ENCODE data around the gene FAM20C.

FAM20C gene

GRCh38 chr7:160958-161725 lies 31.2 kb upstream of the FAM20C start:
- Histone ChIP-seq H3K27me3 (ENCODE audit: control insufficient read depth in 1 of 2, insufficient read depth in 1 of 2, low read length in 2 of 2) (peaks cover 46 to 70% of the 10 kb centered on the region in 2 experiments), H3K14ac (ENCODE audit: low read length in 2 of 2) (no peak overlapping the region)
- 81% methylated on average over 20 of the region's 27 CpGs for WGBS

GRCh38 chr7:162632-163297 lies 29.6 kb upstream of the FAM20C start:
- Histone ChIP-seq H4K8ac (ENCODE audit: low read length) (no peak overlapping the region), H4K91ac (ENCODE audit: low read length) (no peak overlapping the region), H2BK12ac (ENCODE audit: low read length in 2 of 2) (no peak overlapping the region), H3K4me1 (ENCODE audit: control insufficient read depth, insufficient read depth, low read depth, low read length) (peaks cover 9% of the 10 kb centered on the region), H3K4me2 (ENCODE audit: low read length, poor library complexity, severe bottlenecking) (no peak overlapping the region), H3K27ac (ENCODE audit: low read length, poor library complexity, severe bottlenecking) (no peak overlapping the region), H2AK5ac (ENCODE audit: low read length, severe bottlenecking) (no peak overlapping the region), H3K9me3 (ENCODE audit: control insufficient read depth, low read length) (no peaks in the 10 kb centered on the region), H3K79me1 (replicated peaks; ENCODE audit: low read length, poor library complexity, severe bottlenecking) (no peaks in the 10 kb centered on the region), H3K36me3 (ENCODE audit: control insufficient read depth in 1 of 2, insufficient read depth in 2 of 2, low read depth in 1 of 2, low read length in 2 of 2) (no peaks in the 10 kb centered on the region), H2BK15ac (ENCODE audit: low read depth, poor library complexity, severe bottlenecking) (no peak overlapping the region), H3K9ac (ENCODE audit: low read length) (no peak overlapping the region), H3K4ac (ENCODE audit: low read depth in 1 of 2, low read length in 2 of 2) (no peak overlapping the region), H2AFZ (ENCODE audit: low read depth, low read length) (no peak overlapping the region), H2BK5ac (ENCODE audit: low read depth, low read length, poor library complexity, severe bottlenecking) (no peak overlapping the region), H3K23ac (ENCODE audit: low read length in 2 of 2) (no peak overlapping the region), H3K4me3 (ENCODE audit: insufficient read depth in 1 of 2, low read depth in 1 of 2, low read length in 2 of 2) (no peak overlapping the region), H3K27me3 (ENCODE audit: control insufficient read depth in 1 of 2, insufficient read depth in 1 of 2, low read length in 2 of 2) (peaks cover 54 to 84% of the 10 kb centered on the region in 2 experiments), H3K14ac (ENCODE audit: low read length in 2 of 2) (no peak overlapping the region), H3K18ac (ENCODE audit: low read depth in 1 of 2, low read length in 2 of 2) (no peak overlapping the region), H2BK120ac (ENCODE audit: low read depth, low read length) (no peak overlapping the region)
- no peak for DNase-seq
- 70% methylated on average over 21 of the region's 21 CpGs for whole genome bisulfite sequencing

More at GRCh38 chr7:160958-161725, 31.2 kb upstream of the FAM20C start:
- Histone ChIP-seq H3K18ac (ENCODE audit: low read depth in 1 of 2, low read length in 2 of 2) (no peak overlapping the region), H3K36me3 (ENCODE audit: control insufficient read depth in 1 of 2, insufficient read depth in 2 of 2, low read depth in 1 of 2, low read length in 2 of 2) (no peaks in the 10 kb centered on the region), H2AK5ac (ENCODE audit: low read length, severe bottlenecking) (no peak overlapping the region), H3K9me3 (ENCODE audit: control insufficient read depth, low read length) (no peaks in the 10 kb centered on the region), H3K79me1 (replicated peaks; ENCODE audit: low read length, poor library complexity, severe bottlenecking) (no peaks in the 10 kb centered on the region), H2BK15ac (ENCODE audit: low read depth, poor library complexity, severe bottlenecking) (no peak overlapping the region), H2AFZ (ENCODE audit: low read depth, low read length) (no peak overlapping the region), H2BK5ac (ENCODE audit: low read depth, low read length, poor library complexity, severe bottlenecking) (no peak overlapping the region), H3K23ac (ENCODE audit: low read length in 2 of 2) (no peak overlapping the region), H3K4me2 (ENCODE audit: low read length, poor library complexity, severe bottlenecking) (no peak overlapping the region), H3K9ac (ENCODE audit: low read length) (no peak overlapping the region), H3K27ac (ENCODE audit: low read length, poor library complexity, severe bottlenecking) (no peak overlapping the region), H3K4me3 (ENCODE audit: insufficient read depth in 1 of 2, low read depth in 1 of 2, low read length in 2 of 2) (no peak overlapping the region), H2BK12ac (ENCODE audit: low read length in 2 of 2) (no peak overlapping the region), H3K4me1 (ENCODE audit: control insufficient read depth, insufficient read depth, low read depth, low read length) (peaks cover 5% of the 10 kb centered on the region), H4K91ac (ENCODE audit: low read length) (no peak overlapping the region), H3K4ac (ENCODE audit: low read depth in 1 of 2, low read length in 2 of 2) (no peak overlapping the region), H4K8ac (ENCODE audit: low read length) (no peak overlapping the region), H2BK120ac (ENCODE audit: low read depth, low read length) (no peak overlapping the region)
- DNase-seq = no peak

- no peaks in the 10 kb centered on the region for H3K9me3 ChIP-seq (ENCODE audit: control insufficient read depth, low read length)
- no peak overlapping the region for H2AK5ac ChIP-seq (ENCODE audit: low read length, severe bottlenecking)
- H3K9ac ChIP-seq (ENCODE audit: low read length) = no peak overlapping the region
- no peak overlapping the region for H3K14ac ChIP-seq (ENCODE audit: low read length in 2 of 2)
- H2BK15ac ChIP-seq (ENCODE audit: low read depth, poor library complexity, severe bottlenecking) = no peak overlapping the region
- H3K18ac ChIP-seq (ENCODE audit: low read depth in 1 of 2, low read length in 2 of 2) = no peak overlapping the region
- 83% methylated on average over 12 of the region's 12 CpGs for WGBS
- no peaks in the 10 kb centered on the region for H3K36me3 ChIP-seq (ENCODE audit: control insufficient read depth in 1 of 2, insufficient read depth in 2 of 2, low read depth in 1 of 2, low read length in 2 of 2)
- H3K4me3 ChIP-seq (ENCODE audit: insufficient read depth in 1 of 2, low read depth in 1 of 2, low read length in 2 of 2) = no peak overlapping the region
- H2AFZ ChIP-seq (ENCODE audit: low read depth, low read length) = no peak overlapping the region
- H3K4ac ChIP-seq (ENCODE audit: low read depth in 1 of 2, low read length in 2 of 2) = no peak overlapping the region
- peak overlapping the region in 1 of 2 experiments; percentile 2 for H3K23ac ChIP-seq (ENCODE audit: low read length in 2 of 2)
- peaks cover 58 to 85% of the 10 kb centered on the region in 2 experiments for H3K27me3 ChIP-seq (ENCODE audit: control insufficient read depth in 1 of 2, insufficient read depth in 1 of 2, low read length in 2 of 2)
- no peak overlapping the region for H3K4me2 ChIP-seq (ENCODE audit: low read length, poor library complexity, severe bottlenecking)
- H4K8ac ChIP-seq (ENCODE audit: low read length) = no peak overlapping the region
- DNase-seq = no peak
- no peak overlapping the region for H2BK5ac ChIP-seq (ENCODE audit: low read depth, low read length, poor library complexity, severe bottlenecking)
- no peak overlapping the region for H3K27ac ChIP-seq (ENCODE audit: low read length, poor library complexity, severe bottlenecking)
- no peak overlapping the region for H2BK120ac ChIP-seq (ENCODE audit: low read depth, low read length)
- no peak overlapping the region for H4K91ac ChIP-seq (ENCODE audit: low read length)
- H2BK12ac ChIP-seq (ENCODE audit: low read length in 2 of 2) = no peak overlapping the region
- peaks cover 9% of the 10 kb centered on the region for H3K4me1 ChIP-seq (ENCODE audit: control insufficient read depth, insufficient read depth, low read depth, low read length)
- H3K79me1 ChIP-seq (replicated peaks; ENCODE audit: low read length, poor library complexity, severe bottlenecking) = no peaks in the 10 kb centered on the region
Observed at GRCh38 chr7:163298-163695, 29.1 kb upstream of the FAM20C start.
